Progenitor cell of endocrine pancreas (in vitro differentiated cells): ENCODE measurements around the gene RAP1A. TPM values are rescaled to one million over a fixed set of nuclear protein-coding genes. Genes with fewer than 3 reads are reported as not detected.

Source experiments
- DNase-seq: peaks from one replicate; pipeline ENCODE4 v3.0.0; 2021; ENCODE audit warnings: low spot score; ENCODE audit not compliant: unreplicated experiment
- H3K27ac Mint-ChIP-seq: 2 replicates; pipeline ENCODE4 v1.8.0; 2021; ENCODE audit warnings: mild to moderate bottlenecking, moderate library complexity, mixed read lengths
- H3K27me3 Mint-ChIP-seq: 2 replicates; pipeline ENCODE4 v1.8.0; 2021; ENCODE audit warnings: mixed read lengths
- H3K36me3 Mint-ChIP-seq: 2 replicates; pipeline ENCODE4 v1.8.0; 2022; ENCODE audit warnings: mixed read lengths; ENCODE audit not compliant: insufficient read depth
- H3K4me1 Mint-ChIP-seq: 2 replicates; pipeline ENCODE4 v1.8.0; 2021; ENCODE audit warnings: low read depth, mixed read lengths
- H3K4me3 Mint-ChIP-seq: 2 replicates; pipeline ENCODE4 v1.8.0; 2021; ENCODE audit warnings: low read depth, mild to moderate bottlenecking, moderate library complexity, mixed read lengths
- H3K9me3 Mint-ChIP-seq: 2 replicates; pipeline ENCODE4 v1.8.0; 2021; ENCODE audit warnings: low read depth, mixed read lengths
- CTCF ChIP-seq: fragments of 200-600 bp; sonication (generic); IDR thresholded peaks from one replicate; pipeline ENCODE4 v1.5.0; 2021; ENCODE audit warnings: antibody characterized with exemption, mild to moderate bottlenecking; ENCODE audit not compliant: unreplicated experiment
- total RNA-seq: library from RNA; stranded (reverse); gene quantifications from 2 replicates; pipeline ENCODE4 v1.2.1, GENCODE V29; 2021

Gene RAP1A
- total RNA-seq, 1 donor from 2014 or later, result 36.6 TPM

DNA sequence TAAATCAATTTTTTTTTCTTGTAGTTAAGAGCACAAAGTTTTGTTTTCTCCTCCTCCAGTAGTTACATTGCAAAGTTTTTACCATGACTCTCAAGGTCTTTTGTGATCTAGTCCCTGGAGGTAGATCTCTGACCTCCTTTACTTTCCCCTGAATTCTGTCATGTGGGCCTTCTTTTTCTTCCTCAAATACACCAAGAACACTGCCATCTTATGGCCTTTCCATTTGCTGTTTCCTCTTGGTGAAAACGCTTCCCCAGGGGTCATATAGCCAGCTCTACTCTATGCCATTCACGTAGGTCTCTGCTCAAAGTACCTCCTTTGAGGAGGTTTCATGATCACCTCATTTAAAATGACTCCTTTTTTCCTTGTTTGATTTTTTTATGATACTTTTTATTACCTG lies 138.8 kb downstream of the RAP1A start:
- Mint-ChIP-seq H3K36me3 (peaks cover 28% of the 10 kb centered on the region), H3K4me1 (peaks cover 9% of the 10 kb centered on the region), H3K9me3 (no peaks in the 10 kb centered on the region), H3K4me3 (peak overlapping the region; percentile 1), H3K27ac (no peak overlapping the region), H3K27me3 (no peaks in the 10 kb centered on the region)
- TF ChIP-seq CTCF, result peak; percentile 18
- DNase-seq, result no peak

GRCh38 chr1:111761717-111762116 lies 142.1 kb downstream of the RAP1A start:
- Mint-ChIP-seq H3K27me3 (no peaks in the 10 kb centered on the region), H3K4me3 (no peak overlapping the region), H3K36me3 (peaks cover 34% of the 10 kb centered on the region), H3K4me1 (peaks cover 6% of the 10 kb centered on the region), H3K9me3 (no peaks in the 10 kb centered on the region), H3K27ac (no peak overlapping the region)
- TF ChIP-seq CTCF, result no peak
- no peak for DNase-seq

GRCh38 chr1:111762332-111762731 lies 142.7 kb downstream of the RAP1A start:
- Mint-ChIP-seq H3K27ac (no peak overlapping the region), H3K36me3 (peaks cover 34% of the 10 kb centered on the region), H3K9me3 (no peaks in the 10 kb centered on the region)

More at GRCh38 chr1:111762332-111762731, 142.7 kb downstream of the RAP1A start:
- peaks cover 1% of the 10 kb centered on the region for H3K4me1 Mint-ChIP-seq
- no peak for TF ChIP-seq CTCF
- no peak overlapping the region for H3K4me3 Mint-ChIP-seq
- DNase-seq, result no peak
- no peaks in the 10 kb centered on the region for H3K27me3 Mint-ChIP-seq

Other genes starting within 250 kb of the RAP1A start
- gene OVGP1, start 192.1 kb upstream of the RAP1A start, total RNA-seq, result 3.1 and 3.9 TPM in 2 replicates
- 91.2 and 93.6 TPM in 2 replicates for gene WDR77, start 170.5 kb upstream of the RAP1A start, total RNA-seq
- 212 and 214 TPM in 2 replicates for gene ATP5PB, start 170.3 kb upstream of the RAP1A start, total RNA-seq
- gene C1orf162, start 145.8 kb upstream of the RAP1A start, total RNA-seq, result 0.55 and 0.69 TPM in 2 replicates
- gene ADORA3, start 116.2 kb upstream of the RAP1A start, total RNA-seq, result not detected in 2 replicates
- gene TMIGD3, start 116.2 kb upstream of the RAP1A start, total RNA-seq, result not detected in 2 replicates
- 4.4 and 5.8 TPM in 2 replicates for gene INKA2, start 119.6 kb downstream of the RAP1A start, total RNA-seq
- gene DDX20, start 136.1 kb downstream of the RAP1A start, total RNA-seq, result 18.4 and 18.6 TPM in 2 replicates